HUES48 (cell line): ENCODE data around the gene FYCO1.
A peak's percentile ranks its signal among the peaks of the same experiment; 100 is the strongest.
"Not testable (repeated sequence)": the region's sequence is repeated elsewhere in the genome, so short reads cannot be mapped to it uniquely, and the experiment has no call there.

Experiments
- H3K27ac ChIP-seq: one replicate; pipeline ENCODE4 v1.7.0; 2013; ENCODE audit warnings: low read depth, low read length, inconsistent platforms
- H3K27me3 ChIP-seq: 2 replicates; pipeline ENCODE4 v1.6.1; 2013; ENCODE audit warnings: mild to moderate bottlenecking, low read length; ENCODE audit not compliant: control insufficient read depth, insufficient read depth
- H3K36me3 ChIP-seq: 2 replicates; pipeline ENCODE4 v1.6.1; 2013; ENCODE audit warnings: low read length; ENCODE audit not compliant: control insufficient read depth, insufficient read depth
- H3K4me1 ChIP-seq: 2 replicates; pipeline ENCODE4 v1.6.1; 2013; ENCODE audit warnings: mild to moderate bottlenecking, low read length; ENCODE audit not compliant: control insufficient read depth, insufficient read depth
- H3K4me3 ChIP-seq: 2 replicates; pipeline ENCODE4 v1.5.1; 2013; ENCODE audit warnings: mild to moderate bottlenecking, low read depth, low read length
- H3K9ac ChIP-seq: 2 replicates; pipeline ENCODE4 v1.6.1; 2013; ENCODE audit warnings: mild to moderate bottlenecking, low read depth, low read length, moderate library complexity
- H3K9me3 ChIP-seq: 2 replicates; pipeline ENCODE4 v1.6.1; 2013; ENCODE audit warnings: low read length; ENCODE audit not compliant: control insufficient read depth, insufficient read depth

Gene FYCO1

DNA sequence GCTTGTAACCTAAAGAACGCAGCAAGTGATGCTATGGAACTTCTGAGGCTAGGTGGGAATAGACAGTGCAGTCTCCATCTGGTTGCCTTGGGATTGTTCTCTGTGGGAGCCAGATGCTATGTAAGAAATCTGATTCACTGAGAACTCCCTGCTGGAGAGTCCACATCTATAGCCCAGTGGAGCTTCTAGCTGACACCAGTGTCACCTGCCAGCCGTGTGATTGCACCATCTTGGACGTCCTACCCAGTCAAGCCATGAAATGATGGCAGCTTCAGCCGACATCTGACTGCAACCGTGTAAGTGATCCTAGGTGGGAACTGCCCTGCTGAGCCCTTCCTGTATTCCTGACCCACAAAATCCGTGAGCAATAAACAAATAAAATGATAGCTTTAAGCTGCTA, 12.4 kb upstream of the FYCO1 start:
- Histone ChIP-seq H3K9ac (no peak overlapping the region), H3K9me3 (no peaks in the 10 kb centered on the region), H3K4me1 (peaks cover 16% of the 10 kb centered on the region), H3K4me3 (no peak overlapping the region), H3K27me3 (no peaks in the 10 kb centered on the region), H3K27ac (no peak overlapping the region), H3K36me3 (no peaks in the 10 kb centered on the region)

DNA sequence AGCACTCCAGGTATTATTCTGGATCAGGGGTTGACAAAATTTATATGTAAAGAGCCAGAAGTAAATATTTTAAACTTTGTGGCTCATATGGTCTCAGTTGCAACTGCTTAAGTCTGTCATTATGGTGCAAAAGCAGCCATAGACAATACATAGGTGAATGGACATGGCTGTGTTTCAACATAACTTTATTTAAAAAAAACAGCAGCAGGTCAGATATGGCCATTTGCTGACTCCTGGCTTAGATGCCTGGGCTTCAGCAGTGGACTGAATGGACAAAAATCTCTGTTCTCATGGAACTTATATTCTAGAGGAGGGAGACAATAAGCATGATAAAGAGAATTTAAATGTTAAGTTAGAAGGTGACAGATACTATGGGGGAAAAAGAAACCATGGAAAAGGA, 11.7 kb upstream of the FYCO1 start:
- H3K9me3 ChIP-seq: no peaks in the 10 kb centered on the region
- H3K27ac ChIP-seq: no peak overlapping the region
- H3K36me3 ChIP-seq: no peaks in the 10 kb centered on the region
- H3K9ac ChIP-seq: no peak overlapping the region
- no peaks in the 10 kb centered on the region for H3K27me3 ChIP-seq
- peaks cover 16% of the 10 kb centered on the region for H3K4me1 ChIP-seq
- H3K4me3 ChIP-seq: no peak overlapping the region

DNA sequence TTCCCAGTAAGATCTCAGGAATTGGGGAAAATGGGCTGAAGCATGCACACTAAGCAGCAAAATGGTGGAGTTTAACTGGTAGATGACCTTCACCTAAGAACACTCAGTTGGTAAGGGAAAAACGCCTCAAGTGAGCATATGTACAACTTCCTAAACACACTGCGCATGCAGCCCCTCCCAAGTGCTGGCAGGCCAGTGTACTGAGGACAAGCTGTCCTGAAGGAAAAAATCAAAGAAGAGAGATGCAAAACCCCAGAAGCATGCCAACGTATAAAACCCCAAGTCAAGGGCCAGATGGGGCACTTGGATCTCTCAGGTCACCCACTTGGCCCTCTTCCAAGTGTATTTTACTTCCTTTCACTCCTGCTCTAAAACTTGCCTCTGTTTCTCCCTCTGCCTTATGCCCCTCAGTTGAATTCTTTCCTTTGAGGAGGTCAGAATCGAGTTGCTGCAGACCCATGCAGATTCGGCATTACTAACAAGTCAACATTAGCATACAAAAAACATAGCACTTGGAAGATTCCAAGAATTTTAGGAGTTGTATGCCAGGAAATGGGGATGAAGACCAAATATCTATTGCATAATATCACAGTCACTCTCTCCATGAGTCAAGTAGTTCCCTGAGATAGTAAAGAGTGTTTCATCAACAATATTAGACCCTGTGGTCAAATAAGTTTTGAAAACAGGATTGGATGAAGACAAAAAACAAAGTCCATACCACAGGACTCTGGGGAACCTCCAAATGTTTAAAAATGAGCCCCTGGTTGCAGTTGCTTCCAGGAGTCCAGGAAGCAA, 10.8 kb upstream of the FYCO1 start:
- no peak overlapping the region for H3K9ac ChIP-seq

DNA sequence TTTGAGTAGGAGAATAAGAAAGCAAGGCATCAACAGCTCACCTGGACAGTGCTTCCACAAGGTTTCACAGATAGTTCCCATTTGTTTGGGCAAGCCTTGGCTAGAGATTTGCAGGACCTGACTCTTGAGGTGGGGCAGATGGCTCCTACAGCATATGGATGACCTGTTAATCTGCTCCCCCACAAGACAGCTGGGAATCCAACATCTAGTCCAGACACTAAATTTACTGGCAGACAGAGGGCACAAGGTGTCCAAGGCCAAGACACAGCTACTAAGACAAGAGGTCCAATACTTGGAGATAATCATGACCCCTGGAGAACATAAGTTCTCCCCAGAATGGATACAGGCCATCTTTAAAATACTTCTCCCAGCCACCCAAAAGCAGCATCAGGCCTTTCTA, 8.1 kb upstream of the FYCO1 start:
- H3K4me3 ChIP-seq, H3K9ac ChIP-seq, H3K27ac ChIP-seq: not testable (repeated sequence)

More for the DNA sequence above, 10.8 kb upstream of the FYCO1 start:
- H3K4me1 ChIP-seq: peaks cover 16% of the 10 kb centered on the region
- no peak overlapping the region for H3K4me3 ChIP-seq
- H3K27me3 ChIP-seq: no peaks in the 10 kb centered on the region
- no peaks in the 10 kb centered on the region for H3K36me3 ChIP-seq
- no peak overlapping the region for H3K27ac ChIP-seq
- H3K9me3 ChIP-seq: no peaks in the 10 kb centered on the region

DNA sequence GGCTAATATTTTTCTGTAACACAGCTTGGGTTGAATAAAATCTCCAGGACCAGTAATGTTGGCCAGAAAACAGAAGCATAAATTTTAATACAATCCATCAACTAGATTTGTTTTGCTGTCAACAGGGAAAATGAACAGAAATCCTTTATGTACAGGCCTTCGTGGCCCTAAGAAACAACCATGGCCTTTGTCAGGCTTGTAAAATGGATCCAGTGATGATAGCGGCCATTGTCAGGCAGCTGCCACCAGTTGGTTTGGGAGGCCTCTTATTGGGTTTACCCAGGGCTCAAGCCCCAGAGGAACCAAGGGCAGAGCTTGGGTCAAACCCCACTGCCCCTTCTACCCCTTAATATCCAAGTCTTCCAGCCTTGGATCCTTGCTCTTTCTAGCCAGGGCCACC, 5.6 kb upstream of the FYCO1 start:
- Histone ChIP-seq H3K27ac (no peak overlapping the region), H3K4me1 (0 out of 2 replicates have a peak, but pooled peaks cover 2% of the 10 kb centered on the region), H3K9me3 (no peaks in the 10 kb centered on the region), H3K9ac (no peak overlapping the region), H3K4me3 (no peak overlapping the region), H3K36me3 (no peaks in the 10 kb centered on the region), H3K27me3 (peaks cover 6% of the 10 kb centered on the region; the same call in 1 of the 2 replicates)

More for the DNA sequence above, 8.1 kb upstream of the FYCO1 start:
- not testable (repeated sequence) for H3K36me3 ChIP-seq, H3K9me3 ChIP-seq, H3K27me3 ChIP-seq
- H3K4me1 ChIP-seq: peaks cover 16% of the 10 kb centered on the region

DNA sequence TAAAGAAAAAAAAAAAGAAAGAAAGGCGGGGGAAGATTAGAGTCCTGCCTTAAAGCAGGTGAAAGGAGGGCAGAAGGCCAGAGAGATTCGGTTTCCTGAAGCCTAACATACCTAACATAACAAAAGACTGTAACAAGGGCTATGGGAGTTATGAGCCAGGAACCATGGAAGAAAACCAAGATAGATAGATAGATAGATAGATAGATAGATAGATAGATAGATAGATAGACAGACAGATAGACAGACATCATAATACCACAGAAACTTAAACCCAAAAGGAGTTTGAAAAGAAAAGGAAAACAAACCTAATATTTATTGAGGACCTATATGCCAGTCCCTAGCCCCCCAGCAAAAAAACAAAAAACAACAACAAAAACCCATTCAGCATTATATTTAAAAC, 2.3 kb upstream of the FYCO1 start:
- Histone ChIP-seq H3K9me3 (no peaks in the 10 kb centered on the region), H3K36me3 (no peaks in the 10 kb centered on the region), H3K4me1 (peaks cover 22% of the 10 kb centered on the region), H3K9ac (no peak overlapping the region), H3K27me3 (peaks cover 8% of the 10 kb centered on the region; the same call in 1 of the 2 replicates), H3K27ac (no peak overlapping the region), H3K4me3 (no peak overlapping the region)

DNA sequence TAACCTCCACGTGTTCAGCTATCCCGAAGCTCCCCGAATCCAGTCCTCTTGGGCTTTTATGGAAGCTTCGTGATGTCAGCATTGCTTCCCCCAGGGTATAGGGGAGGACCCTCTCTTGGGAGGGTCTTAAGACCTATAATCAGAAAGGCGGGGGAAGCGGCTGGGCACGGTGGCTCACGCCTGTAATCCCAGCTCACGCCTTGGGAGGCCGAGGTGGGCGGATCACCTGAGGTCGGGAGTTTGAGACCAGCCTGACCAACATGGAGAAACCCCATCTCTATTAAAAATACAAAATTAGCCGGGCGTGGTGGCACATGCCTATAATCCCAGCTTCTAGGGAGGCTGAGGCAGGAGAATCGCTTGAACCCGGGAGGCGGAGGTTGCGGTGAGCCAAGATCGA, 1.9 kb upstream of the FYCO1 start:
- H3K36me3 ChIP-seq, H3K27ac ChIP-seq, H3K4me3 ChIP-seq, H3K9me3 ChIP-seq, H3K27me3 ChIP-seq, H3K9ac ChIP-seq: not testable (repeated sequence)
- H3K4me1 ChIP-seq: peaks cover 27% of the 10 kb centered on the region

DNA sequence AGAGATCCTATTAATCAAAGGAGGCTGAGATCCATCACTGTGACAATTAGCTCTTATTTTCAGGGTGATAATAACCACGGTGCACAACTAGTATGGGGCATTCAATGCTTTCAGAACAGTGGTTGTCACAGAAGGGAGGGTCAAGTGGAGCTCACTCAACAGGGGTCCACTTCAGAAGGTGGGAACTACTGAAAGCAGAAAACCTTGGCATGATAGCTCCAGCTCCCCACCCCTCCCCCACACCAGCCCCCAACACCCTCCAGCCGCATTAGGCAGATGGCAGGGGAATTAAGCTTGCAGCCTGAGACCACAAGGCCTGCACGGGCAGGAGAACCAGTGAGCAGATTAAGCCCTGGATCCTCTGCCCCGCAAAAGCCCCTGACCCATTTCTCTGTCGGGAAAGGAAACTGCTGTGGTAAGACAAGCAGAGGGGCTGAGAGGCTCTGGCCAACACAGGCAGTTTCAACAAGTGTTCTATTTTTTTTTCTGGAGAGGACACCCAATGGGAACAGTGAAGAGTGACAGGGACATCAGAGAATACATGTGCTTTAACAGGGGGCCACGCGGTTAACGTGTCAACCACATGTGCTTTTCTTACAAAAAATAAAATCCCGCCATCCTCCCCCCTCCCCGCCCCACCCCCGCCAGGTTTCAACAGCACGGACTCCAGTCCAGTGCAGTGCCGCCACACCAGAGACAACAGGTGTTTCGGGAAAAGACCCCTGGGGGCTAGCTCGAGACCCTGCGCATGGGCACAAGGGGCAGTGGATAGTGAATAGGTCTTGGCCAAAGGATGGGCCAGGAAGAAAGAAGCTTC, 997 bp downstream of the FYCO1 start:
- H3K9ac ChIP-seq: peak overlapping the region; percentile 89
- peak overlapping the region; percentile 42 for H3K27ac ChIP-seq
- H3K36me3 ChIP-seq: no peaks in the 10 kb centered on the region
- no peaks in the 10 kb centered on the region for H3K9me3 ChIP-seq
- peaks cover 35% of the 10 kb centered on the region for H3K4me1 ChIP-seq
- peak overlapping the region; percentile 99 for H3K4me3 ChIP-seq
- H3K27me3 ChIP-seq: peaks cover 8% of the 10 kb centered on the region; the same call in 1 of the 2 replicates

DNA sequence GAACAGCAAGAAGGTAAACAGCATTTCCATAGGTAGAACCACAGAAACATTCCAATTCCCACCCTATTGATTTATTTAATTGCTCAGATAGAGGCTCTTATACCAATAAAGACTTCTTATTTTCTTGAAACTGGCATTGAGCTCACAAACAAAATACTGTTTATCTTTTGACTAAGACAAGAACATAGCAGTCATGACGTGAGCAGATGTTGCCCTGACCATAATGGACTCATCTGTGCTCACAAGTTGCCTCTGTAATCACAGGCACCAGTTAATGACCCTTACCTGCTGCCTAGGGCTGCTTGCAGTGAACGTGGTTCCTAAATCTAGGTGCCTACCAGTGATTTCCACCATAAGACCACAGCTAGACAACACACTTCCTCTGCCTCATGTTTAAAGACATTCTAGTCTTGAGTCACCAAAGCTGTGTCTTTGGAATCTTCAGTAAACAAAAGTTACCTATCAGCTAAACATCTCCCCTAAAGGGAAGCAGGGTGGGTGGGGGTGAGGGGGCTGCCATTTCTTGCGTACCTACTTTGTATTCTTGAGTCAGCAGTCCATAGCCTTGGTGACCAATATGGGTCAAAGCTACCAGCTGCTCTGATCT, 2.1 kb downstream of the FYCO1 start:
- no peak overlapping the region for H3K27ac ChIP-seq

DNA sequence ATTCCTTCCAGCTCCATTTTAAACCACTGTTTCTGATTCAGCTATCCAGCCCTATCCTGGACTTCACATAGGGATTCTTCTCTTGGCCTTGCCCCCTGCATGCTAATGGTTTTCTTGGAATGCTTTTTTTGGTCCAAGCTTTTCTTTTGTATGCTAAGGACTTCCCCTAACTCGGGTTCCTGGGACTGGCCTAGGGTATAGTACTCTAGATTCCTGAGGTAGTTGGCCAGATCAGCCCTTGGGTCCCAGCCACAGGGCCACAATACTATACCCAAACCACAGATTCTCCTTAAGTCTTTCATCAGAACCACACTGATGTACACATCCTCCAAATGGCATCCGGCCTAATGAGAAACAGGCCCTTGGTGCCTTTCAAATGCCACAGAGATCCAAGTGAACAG, 2.8 kb downstream of the FYCO1 start:
- Histone ChIP-seq H3K27ac (no peak overlapping the region), H3K27me3 (peaks cover 8% of the 10 kb centered on the region; the same call in 1 of the 2 replicates), H3K4me1 (peaks cover 35% of the 10 kb centered on the region), H3K4me3 (no peak overlapping the region), H3K36me3 (no peaks in the 10 kb centered on the region), H3K9ac (no peak overlapping the region), H3K9me3 (no peaks in the 10 kb centered on the region)

More for the DNA sequence above, 2.1 kb downstream of the FYCO1 start:
- Histone ChIP-seq H3K4me1 (peaks cover 35% of the 10 kb centered on the region), H3K27me3 (peaks cover 8% of the 10 kb centered on the region; the same call in 1 of the 2 replicates), H3K9ac (no peak overlapping the region), H3K36me3 (no peaks in the 10 kb centered on the region), H3K9me3 (no peaks in the 10 kb centered on the region), H3K4me3 (no peak overlapping the region)
